ENCODE measurements around the gene FAM13A.

The FAM13A gene

GRCh38 chr4:88846206-88846790 is 210.7 kb downstream of the FAM13A start:
- DNase-seq (ENCODE audit: low read depth in 2 of 2) = no peak

DNA sequence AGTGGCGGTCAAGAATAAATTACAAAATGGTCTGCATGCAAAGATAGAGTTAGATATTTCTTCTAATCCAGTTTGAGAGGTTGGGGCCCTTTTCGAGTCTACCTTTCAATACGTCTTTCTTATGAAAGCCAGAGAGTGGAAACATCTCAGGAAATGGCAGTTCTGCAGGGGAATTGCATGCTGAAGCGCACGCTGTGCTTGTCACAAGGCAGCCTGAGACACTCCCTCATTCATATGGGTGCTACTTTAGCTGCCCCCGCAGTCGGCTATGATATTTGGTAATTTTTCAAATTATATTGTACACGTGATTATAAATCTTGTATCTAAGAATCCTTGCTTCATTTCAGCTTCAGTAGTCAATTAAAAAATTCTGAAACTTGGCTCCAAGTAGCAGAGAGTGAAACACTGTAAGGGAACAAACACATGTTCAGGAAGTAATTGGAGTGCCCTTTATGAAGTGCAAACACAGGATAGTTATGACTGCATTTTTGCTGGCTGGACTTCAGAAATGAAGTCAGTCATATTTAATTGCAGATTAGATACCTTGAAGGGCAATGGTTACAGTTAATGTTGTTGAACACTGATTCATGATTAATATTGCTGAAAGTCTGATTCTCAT is 213.8 kb downstream of the FAM13A start:
- DNase-seq (ENCODE audit: low read depth in 2 of 2) = no peak

- peak; percentile 73 for DNase-seq (ENCODE audit: low read depth in 2 of 2)
These were observed 215.3 kb downstream of the FAM13A start for GRCh38 chr4:88841635-88842034.

DNA sequence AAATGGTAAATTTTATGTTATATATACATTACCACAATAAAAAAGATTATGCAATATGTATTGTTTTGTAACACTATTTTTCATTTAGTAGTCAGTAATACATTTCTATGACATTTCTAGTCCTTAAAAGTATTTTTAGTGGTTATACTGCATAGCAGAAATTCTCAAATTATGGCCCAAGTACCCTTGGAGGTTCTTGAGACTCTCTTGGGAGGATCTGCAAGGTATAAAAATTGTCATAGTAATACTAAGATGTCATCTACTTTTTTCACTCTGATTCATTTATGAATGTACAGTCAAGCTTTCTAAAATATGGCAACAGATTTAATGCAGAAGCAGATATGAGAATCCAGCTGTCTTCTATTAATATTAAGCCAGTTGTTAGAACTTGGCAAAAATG is 220.8 kb downstream of the FAM13A start:
- peak; percentile 43 for DNase-seq (ENCODE audit: low read depth in 2 of 2)

DNA sequence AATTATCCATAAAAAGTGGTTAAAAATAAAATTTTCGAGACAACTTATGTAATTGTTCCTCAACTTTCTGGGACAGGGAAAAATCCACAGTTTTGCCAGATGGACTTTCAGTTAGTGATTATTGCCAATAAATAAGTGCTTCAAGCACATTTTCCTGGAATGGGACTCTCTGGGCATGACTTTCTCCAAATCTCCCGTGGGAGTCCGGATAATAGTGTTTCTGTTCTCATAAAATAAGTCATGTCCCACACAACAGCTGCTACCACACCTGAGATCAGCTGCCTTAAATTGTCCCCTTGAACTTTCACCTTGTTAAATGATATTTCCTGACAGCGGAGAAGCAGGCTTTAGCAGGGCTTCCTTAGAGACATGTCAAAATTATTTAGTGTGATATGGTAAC is 226.0 kb downstream of the FAM13A start:
- no peak for DNase-seq (ENCODE audit: low read depth in 2 of 2)

GRCh38 chr4:88830598-88830997 is 226.4 kb downstream of the FAM13A start:
- no peak for DNase-seq (ENCODE audit: low read depth in 2 of 2)

- no peak for DNase-seq (ENCODE audit: low read depth in 2 of 2)
These were observed 228.0 kb downstream of the FAM13A start for GRCh38 chr4:88828842-88829571.

- DNase-seq (ENCODE audit: low read depth in 2 of 2) = no peak
These were observed 229.5 kb downstream of the FAM13A start for GRCh38 chr4:88827442-88827841.

- no peak for DNase-seq (ENCODE audit: low read depth in 2 of 2)
These were observed 230.2 kb downstream of the FAM13A start for GRCh38 chr4:88826771-88827170.

DNA sequence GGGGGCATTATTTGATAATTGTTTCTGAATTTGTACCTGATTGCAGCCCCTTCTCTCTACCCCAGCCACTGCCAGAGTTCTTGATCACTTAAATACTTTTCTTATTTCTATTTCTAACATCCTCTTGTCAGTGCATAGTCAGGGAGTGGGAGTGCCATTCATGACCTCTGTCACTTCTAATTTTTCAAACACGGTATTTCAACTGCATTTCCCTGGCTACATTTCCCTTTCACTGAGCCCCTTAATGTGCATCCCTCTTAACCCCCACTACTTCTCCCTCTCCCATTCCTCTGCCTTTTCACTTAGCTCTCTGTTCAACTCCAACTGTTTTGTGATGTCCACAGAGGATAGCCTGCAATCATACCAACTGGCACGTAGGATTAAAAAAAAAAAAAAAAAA is 231.1 kb downstream of the FAM13A start:
- DNase-seq (ENCODE audit: low read depth in 2 of 2) = no peak

DNA sequence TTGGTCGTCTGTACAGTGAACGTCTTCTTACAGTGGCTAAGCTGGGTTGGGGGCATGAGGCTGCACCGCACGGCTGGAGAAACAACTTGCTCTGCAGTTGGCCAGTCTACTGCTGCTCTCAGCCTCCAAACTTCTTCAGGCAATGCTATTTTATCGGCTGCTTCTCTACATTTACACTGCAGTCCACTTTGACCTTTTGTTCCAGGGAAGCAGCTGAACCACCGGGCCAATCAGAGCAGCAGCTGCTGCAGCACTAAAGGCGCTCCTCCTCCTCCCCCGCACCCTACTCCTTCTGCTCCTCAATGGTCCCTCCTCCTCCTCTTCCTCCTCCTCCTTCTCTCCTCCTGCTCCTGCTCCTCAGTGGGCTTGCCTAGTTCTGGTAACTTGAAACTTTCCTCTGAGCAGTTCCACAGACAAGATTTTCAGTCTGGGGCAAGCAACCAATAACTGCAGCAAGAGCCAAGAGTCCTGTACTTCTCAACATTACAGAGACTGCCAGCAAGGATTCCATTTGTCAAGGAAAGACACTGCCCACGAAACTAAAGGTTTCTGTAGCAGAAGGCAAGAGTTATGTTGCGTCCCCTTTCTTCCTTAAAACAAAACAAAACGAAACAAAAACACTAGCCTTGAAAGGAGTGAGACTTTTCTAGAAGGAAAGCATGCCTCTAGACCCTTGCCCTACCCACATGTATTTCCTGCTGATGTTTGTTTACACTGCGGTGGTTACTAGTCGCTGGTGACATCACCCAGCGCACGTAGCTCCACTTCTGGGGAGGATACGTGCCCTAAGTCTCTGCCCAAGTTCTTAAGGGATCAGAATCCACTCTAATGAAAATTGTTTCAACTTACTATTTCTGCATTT is 233.7 kb downstream of the FAM13A start:
- peak; percentile 89 to 90 for DNase-seq (ENCODE audit: low read depth in 2 of 2)

GRCh38 chr4:88822034-88822789 is 234.8 kb downstream of the FAM13A start:
- no peak for DNase-seq (ENCODE audit: low read depth in 2 of 2)

- DNase-seq (ENCODE audit: low read depth in 2 of 2) = no peak
These were observed 235.5 kb downstream of the FAM13A start for GRCh38 chr4:88821522-88821921.

GRCh38 chr4:88820698-88821415 is 236.1 kb downstream of the FAM13A start:
- DNase-seq (ENCODE audit: low read depth in 2 of 2) = no peak

DNA sequence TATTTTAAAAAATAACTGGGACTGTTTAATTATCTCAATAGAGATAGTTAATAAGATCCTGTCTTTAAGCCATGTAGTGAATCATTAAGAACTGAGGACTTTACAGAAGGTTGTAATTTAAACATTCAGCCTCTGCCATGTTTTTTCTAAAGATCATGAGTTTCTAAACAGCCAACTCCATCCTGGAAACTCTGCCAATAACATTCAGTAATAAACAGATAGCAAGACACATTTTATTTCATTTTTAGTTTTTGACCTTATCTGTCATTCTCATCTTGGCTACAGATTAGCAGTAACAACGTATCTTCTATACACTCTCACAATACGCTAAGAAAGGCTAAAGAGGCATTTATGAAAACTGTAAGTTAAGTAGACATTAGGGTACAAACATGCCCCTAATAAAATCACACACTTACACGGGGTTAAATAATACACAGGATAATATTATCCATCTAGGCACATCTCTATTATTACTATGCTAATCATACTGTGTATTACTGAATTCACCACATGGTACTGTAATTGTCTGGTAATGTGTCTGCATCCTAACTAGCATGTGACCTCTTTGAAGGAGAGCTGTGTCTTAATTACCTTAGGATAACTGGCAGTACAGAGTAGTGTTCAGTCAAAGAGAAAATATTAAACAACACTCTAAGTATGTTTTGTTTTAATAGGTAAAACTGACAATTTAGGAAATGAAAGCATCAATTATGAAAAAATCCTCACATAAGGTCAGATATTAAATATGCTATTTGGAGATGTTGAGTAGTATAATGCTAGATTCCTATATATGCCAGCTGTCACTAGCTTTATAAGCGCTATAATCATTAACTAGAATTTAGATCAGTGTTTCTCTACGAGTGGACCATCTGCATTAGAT is 236.9 kb downstream of the FAM13A start:
- no peak for DNase-seq (ENCODE audit: low read depth in 2 of 2)

GRCh38 chr4:88818631-88819470 is 238.1 kb downstream of the FAM13A start:
- no peak for DNase-seq (ENCODE audit: low read depth in 2 of 2)

GRCh38 chr4:88817740-88818139 is 239.2 kb downstream of the FAM13A start:
- DNase-seq (ENCODE audit: low read depth in 2 of 2) = no peak

- no peak for DNase-seq (ENCODE audit: low read depth in 2 of 2)
These were observed 240.6 kb downstream of the FAM13A start for GRCh38 chr4:88816360-88816759.

GRCh38 chr4:88814043-88814617 is 242.9 kb downstream of the FAM13A start:
- no peak for DNase-seq (ENCODE audit: low read depth in 2 of 2)

All from fibroblast of skin of left quadriceps (primary cell).